HEK293 (cell line): ENCODE results near the gene LCN2.

Experiments used
- CTCF ChIA-PET: fragments of 350-600 bp; formaldehyde crosslinking; extraction: SDS; loops from one replicate; lab custom pipeline; 2021; ENCODE audit warnings: antibody characterized with exemption; lab: Yijun Ruan, JAX
- POLR2A ChIA-PET: fragments of 300-600 bp; formaldehyde crosslinking; extraction: SDS; loops from one replicate; lab custom pipeline; 2020; ENCODE audit warnings: antibody characterized with exemption, inconsistent platforms; lab: Yijun Ruan, JAX
- H3K27ac ChIP-seq: fragments of 200-500 bp; sonication (Bioruptor generic); 2 replicates; pipeline ENCODE4 v1.5.1; 2014; ENCODE audit warnings: low read depth, low read length, control low read depth, inconsistent platforms; ENCODE audit errors: extremely low read depth
- H3K36me3 ChIP-seq, 2 experiments: fragments of 200-500 bp in 1 of 2; sonication (Bioruptor generic) in 1 of 2; 1 replicate in 1 of 2; 2 replicates in 1 of 2; pipeline ENCODE4 v1.5.1; 2014 to 2017; ENCODE audit warnings: inconsistent platforms in 2 of 2, low read length in 2 of 2; ENCODE audit not compliant: control insufficient read depth in 2 of 2, insufficient read depth in 1 of 2
- H3K4me1 ChIP-seq: fragments of 200-500 bp; sonication (Bioruptor generic); 2 replicates; pipeline ENCODE4 v1.5.1; 2014; ENCODE audit warnings: mild to moderate bottlenecking, low read length, inconsistent platforms; ENCODE audit not compliant: control insufficient read depth, insufficient read depth
- H3K4me3 ChIP-seq: 2 replicates; pipeline ENCODE4 v1.5.1; 2011; ENCODE audit warnings: low read depth, mild to moderate bottlenecking, control low read depth, low read length, moderate library complexity
- H3K9me3 ChIP-seq: fragments of 200-500 bp; sonication (Bioruptor generic); 2 replicates; pipeline ENCODE4 v1.5.1; 2014; ENCODE audit warnings: low read depth, low read length, inconsistent platforms; ENCODE audit not compliant: control insufficient read depth, insufficient read depth
- HOXC10 ChIP-seq: sonication (generic); formaldehyde crosslinking; IDR thresholded peaks from 2 replicates; pipeline ENCODE4 v1.8.1; 2023; ENCODE audit warnings: mild to moderate bottlenecking, missing genetic modification reagents
- KLF10 ChIP-seq: fragments of 450-650 bp; IDR thresholded peaks from 2 replicates; pipeline ENCODE4 v1.5.1; 2018; ENCODE audit warnings: missing biosample characterization, mild to moderate bottlenecking, missing genetic modification characterization
- KLF8 ChIP-seq: fragments of 450-650 bp; formaldehyde crosslinking; IDR thresholded peaks from 2 replicates; pipeline ENCODE4 v1.5.1; 2016; ENCODE audit warnings: missing biosample characterization, missing genetic modification characterization
- KLF9 ChIP-seq: fragments of 450-650 bp; formaldehyde crosslinking; IDR thresholded peaks from 2 replicates; pipeline ENCODE4 v1.5.1; 2016; ENCODE audit warnings: missing biosample characterization, missing genetic modification characterization, low read depth
- PRDM10 ChIP-seq: fragments of 450-650 bp; formaldehyde crosslinking; IDR thresholded peaks from 2 replicates; pipeline ENCODE4 v1.5.1; 2016; ENCODE audit warnings: missing biosample characterization, missing genetic modification characterization
- SP2 ChIP-seq: fragments of 450-650 bp; formaldehyde crosslinking; IDR thresholded peaks from 2 replicates; pipeline ENCODE4 v1.5.1; 2016; ENCODE audit warnings: missing biosample characterization, missing genetic modification characterization
- SP3 ChIP-seq: fragments of 450-650 bp; formaldehyde crosslinking; IDR thresholded peaks from 2 replicates; pipeline ENCODE4 v1.5.1; 2016; ENCODE audit warnings: missing biosample characterization, missing genetic modification characterization
- TCF7L2 ChIP-seq: IDR thresholded peaks from 2 replicates; pipeline ENCODE4 v1.6.1; 2011; ENCODE audit warnings: low read depth, mild to moderate bottlenecking, inconsistent platforms, low read length, moderate library complexity, borderline replicate concordance
- TSHZ1 ChIP-seq: fragments of 450-650 bp; formaldehyde crosslinking; IDR thresholded peaks from 2 replicates; pipeline ENCODE4 v1.5.1; 2016; ENCODE audit warnings: missing biosample characterization, missing genetic modification characterization, borderline replicate concordance
- ZBTB11 ChIP-seq: fragments of 450-650 bp; formaldehyde crosslinking; conservative IDR thresholded peaks from 2 replicates; pipeline ENCODE4 v1.5.1; 2016; ENCODE audit warnings: low read depth, missing biosample characterization, missing genetic modification characterization
- ZBTB17 ChIP-seq: fragments of 450-650 bp; formaldehyde crosslinking; IDR thresholded peaks from 2 replicates; pipeline ENCODE4 v1.5.1; 2016; ENCODE audit warnings: missing biosample characterization, missing genetic modification characterization
- ZBTB7A ChIP-seq: fragments of 450-650 bp; formaldehyde crosslinking; IDR thresholded peaks from 2 replicates; pipeline ENCODE4 v1.5.1; 2016; ENCODE audit warnings: low read depth, missing biosample characterization, missing genetic modification characterization
- ZEB2 ChIP-seq: fragments of 450-650 bp; formaldehyde crosslinking; IDR thresholded peaks from 2 replicates; pipeline ENCODE4 v1.5.1; 2016; ENCODE audit warnings: missing biosample characterization, missing genetic modification characterization
- ZIC2 ChIP-seq: fragments of 450-650 bp; formaldehyde crosslinking; IDR thresholded peaks from 2 replicates; pipeline ENCODE4 v1.5.1; 2016; ENCODE audit warnings: missing biosample characterization, missing genetic modification characterization
- ZNF112 ChIP-seq: fragments of 450-650 bp; formaldehyde crosslinking; IDR thresholded peaks from 2 replicates; pipeline ENCODE4 v1.5.0; 2017; ENCODE audit warnings: missing biosample characterization, missing genetic modification characterization
- ZNF132 ChIP-seq: fragments of 450-650 bp; formaldehyde crosslinking; IDR thresholded peaks from 2 replicates; pipeline ENCODE4 v1.5.1; 2017; ENCODE audit warnings: missing biosample characterization, missing genetic modification characterization, borderline replicate concordance
- ZNF214 ChIP-seq: fragments of 450-650 bp; formaldehyde crosslinking; IDR thresholded peaks from 2 replicates; pipeline ENCODE4 v1.5.1; 2017; ENCODE audit warnings: missing biosample characterization, mild to moderate bottlenecking, missing genetic modification characterization, borderline replicate concordance
- ZNF221 ChIP-seq: fragments of 450-650 bp; formaldehyde crosslinking; IDR thresholded peaks from 2 replicates; pipeline ENCODE4 v1.5.1; 2017; ENCODE audit warnings: missing biosample characterization, missing genetic modification characterization, borderline replicate concordance
- ZNF324 ChIP-seq: fragments of 450-650 bp; formaldehyde crosslinking; IDR thresholded peaks from 2 replicates; pipeline ENCODE4 v1.5.1; 2016; ENCODE audit warnings: missing biosample characterization, missing genetic modification characterization
- ZNF510 ChIP-seq: fragments of 450-650 bp; formaldehyde crosslinking; IDR thresholded peaks from 2 replicates; pipeline ENCODE4 v1.5.1; 2018; ENCODE audit warnings: mild to moderate bottlenecking, missing genetic modification characterization, missing biosample characterization; ENCODE audit not compliant: insufficient replicate concordance
- ZNF544 ChIP-seq: fragments of 450-650 bp; formaldehyde crosslinking; IDR thresholded peaks from 2 replicates; pipeline ENCODE4 v1.5.0; 2017; ENCODE audit warnings: missing biosample characterization, missing genetic modification characterization
- ZNF621 ChIP-seq: fragments of 450-650 bp; formaldehyde crosslinking; IDR thresholded peaks from 2 replicates; pipeline ENCODE4 v1.5.1; 2017; ENCODE audit warnings: missing biosample characterization, missing genetic modification characterization
- ZNF704 ChIP-seq: fragments of 450-650 bp; formaldehyde crosslinking; IDR thresholded peaks from 2 replicates; pipeline ENCODE4 v1.5.1; 2016; ENCODE audit warnings: missing biosample characterization, missing genetic modification characterization
- ZNF843 ChIP-seq: fragments of 450-650 bp; formaldehyde crosslinking; IDR thresholded peaks from 2 replicates; pipeline ENCODE4 v1.5.1; 2016; ENCODE audit warnings: missing biosample characterization, missing genetic modification characterization
- ZSCAN16 ChIP-seq: fragments of 450-650 bp; formaldehyde crosslinking; IDR thresholded peaks from 2 replicates; pipeline ENCODE4 v1.5.1; 2016; ENCODE audit warnings: missing biosample characterization, missing genetic modification characterization

The LCN2 gene

GRCh38 chr9:128159784-128160602 is 10.7 kb downstream of the LCN2 start, which contains the start of gene BBLN:
Gene BBLN, plus strand, starts transcription at chr9:128160265. Its CDS starts 143 bp downstream, at chr9:128160408.
- H3K36me3 ChIP-seq: peaks cover 0 to 32% of the 10 kb centered on the region in 2 experiments; a peak in 2 of 3 replicates
- peak within 1 kb of the TSS; percentile 78 for H3K27ac ChIP-seq
- H3K4me1 ChIP-seq: no peaks in the 10 kb centered on the region
- POLR2A ChIA-PET: interaction anchor here (0.6 to 3.9 kb wide), 20 partner anchors 9 to 565 kb away, joined by 3 to 30 read pairs (median 4); partner anchors contain the start of genes CIZ1, GOLGA2, NAIF1 and SLC25A25
- H3K4me3 ChIP-seq: peak within 1 kb of the TSS; percentile 60
- CTCF ChIA-PET: interaction anchor here (0.5 to 1.9 kb wide), 5 partner anchors 9 to 42 kb away, joined by 3 to 5 read pairs (median 3); no protein-coding TSS in a partner anchor
- H3K9me3 ChIP-seq: no peaks in the 10 kb centered on the region
- TF ChIP-seq KLF10 (tag by site-specific recombination): peak; percentile 48; the same call in 1 of the 2 replicates
- TF ChIP-seq ZSCAN16: no peak
- peak; percentile 42; the same call in 1 of the 2 replicates for TF ChIP-seq ZIC2 (tag by site-specific recombination)
- TF ChIP-seq KLF8 (tag by site-specific recombination): peak; percentile 97
- TF ChIP-seq ZBTB17 (tag by site-specific recombination): peak; percentile 51; the same call in 1 of the 2 replicates
- TF ChIP-seq ZNF112 (tag by site-specific recombination): no peak
- TF ChIP-seq TCF7L2: no peak
- no peak; the same call in 1 of the 2 replicates for TF ChIP-seq ZNF324 (tag by site-specific recombination)
- TF ChIP-seq ZNF132: no peak
- TF ChIP-seq ZBTB7A: no peak
- TF ChIP-seq TSHZ1: no peak
- peak; percentile 82 for TF ChIP-seq ZBTB11
- TF ChIP-seq SP2 (tag by site-specific recombination): peak; percentile 88
- TF ChIP-seq ZNF221 (tag by site-specific recombination): no peak
- TF ChIP-seq KLF9: peak; percentile 84
- TF ChIP-seq ZEB2 (tag by site-specific recombination): peak; percentile 42; the same call in 1 of the 2 replicates
- TF ChIP-seq ZNF510: no peak
- TF ChIP-seq SP3 (tag by site-specific recombination): peak; percentile 95
- TF ChIP-seq ZNF704: no peak
- no peak for TF ChIP-seq ZNF621
- TF ChIP-seq ZNF544 (tag by site-specific recombination): no peak
- peak; percentile 99 for TF ChIP-seq PRDM10 (tag by site-specific recombination)
- 0 out of 2 replicates have a peak, but pooled peaks have one; percentile 27 for TF ChIP-seq ZNF843
- no peak for TF ChIP-seq ZNF214 (tag by site-specific recombination)
- TF ChIP-seq HOXC10: no peak
